ENCODE results near the gene PPP1R14D.

- TF ChIP-seq POLR2AphosphoS5 (IDR thresholded peaks at IDR 0.05; ENCODE audit: borderline replicate concordance, low read depth, low read length) (no peak), FOXP2 (optimal IDR thresholded peaks at IDR 0.05; ENCODE audit: control extremely low read depth, extremely low read length, insufficient read depth) (no peak)
Observed at GRCh38 chr15:40831861-40832260, 3.4 kb upstream of the PPP1R14D start.

Data from SK-N-MC (cell line).